Naive thymus-derived CD8-positive, alpha-beta T cell (primary cell): ENCODE data around the gene SENP8. TPM values are rescaled to one million over a fixed set of nuclear protein-coding genes. Genes with fewer than 3 reads are reported as not detected.
"Not testable (repeated sequence)": the region's sequence is repeated elsewhere in the genome, so short reads cannot be mapped to it uniquely, and the experiment has no call there.

Source experiments
- ATAC-seq, 2 donors: fragments of 150-1000 bp; cut with Tn5 transposase in 1 of 2; sonication (Bioruptor Pico), chemical (Tn5 transposase) in 1 of 2; 1 replicate in 1 of 2; 2 replicates in 1 of 2; pipeline ENCODE4 v1.10.0; 2021; ENCODE audit warnings: mild to moderate bottlenecking in 2 of 2, moderate library complexity in 2 of 2
- POLR2A ChIA-PET: fragments of 350-600 bp; sonication (Branson Sonifier 250); formaldehyde crosslinking; loops from one replicate; lab custom pipeline; 2021; ENCODE audit warnings: antibody characterized with exemption; lab: Charles Lee
- DNase-seq, 10 donors: peaks; one replicate each; pipeline versions ENCODE4 v3.0.0 to v3.0.0-alpha.2; 2020 to 2022
- H3K27ac Mint-ChIP-seq, 10 donors: one replicate each; pipeline ENCODE4 v1.8.0; 2020 to 2022; ENCODE audit warnings: mild to moderate bottlenecking in 10 of 10, mixed read lengths in 10 of 10, moderate library complexity in 4 of 10, inconsistent platforms in 1 of 10
- H3K27me3 Mint-ChIP-seq, 5 donors: one replicate each; pipeline ENCODE4 v1.8.0; 2021 to 2022; ENCODE audit warnings: mixed read lengths in 5 of 5
- H3K36me3 Mint-ChIP-seq, 3 donors: one replicate each; pipeline ENCODE4 v1.8.0; 2020 to 2022; ENCODE audit warnings: mixed read lengths in 3 of 3, mild to moderate bottlenecking in 2 of 3, inconsistent platforms in 1 of 3
- H3K4me1 Mint-ChIP-seq, 4 donors: one replicate each; pipeline ENCODE4 v1.8.0; 2021 to 2022; ENCODE audit warnings: mixed read lengths in 4 of 4
- H3K4me3 Mint-ChIP-seq, 10 donors: one replicate each; pipeline ENCODE4 v1.8.0; 2020 to 2022; ENCODE audit warnings: mild to moderate bottlenecking in 10 of 10, mixed read lengths in 10 of 10, moderate library complexity in 6 of 10, inconsistent platforms in 1 of 10
- H3K9me3 Mint-ChIP-seq, 9 donors: one replicate each; pipeline ENCODE4 v1.8.0; 2020 to 2022; ENCODE audit warnings: mixed read lengths in 9 of 9, mild to moderate bottlenecking in 3 of 9, inconsistent platforms in 1 of 9, moderate library complexity in 1 of 9
- polyA plus RNA-seq, 3 donors: library from polyadenylated mRNA; unstranded; fragments of 300-500 nt; fragmentation: Illumina TruSeq; gene quantifications; one replicate each; pipeline ENCODE4 v1.2.3, GENCODE V29; 2021
- total RNA-seq, 8 experiments: library from RNA in 2 of 8; stranded (reverse) in 2 of 8; gene quantifications; one replicate each; pipeline ENCODE4 v1.2.3 and lab custom pipeline; 2021 to 2026

Gene SENP8
- total RNA-seq (1 to 10 TPM; 1.4 to 2.2 TPM), polyA plus RNA-seq (1 to 10 TPM in 1 of 3 donors, under 1 TPM in 2; 0.41 to 1.7 (median 0.98) TPM), total RNA-seq (lab: John Stamatoyannopoulos, UW) (0 to 2.5 (median 1.6) reads per million in 6 experiments)

GRCh38 chr15:72118017-72118978 lies at the start of gene SENP8, which contains the start of gene MYO9A:
SENP8 (plus strand) TSS chr15:72118403; CDS start chr15:72139624, 21,221 bp downstream.
MYO9A (minus strand) TSS chr15:72118150; CDS start chr15:72046563, 71,587 bp downstream.
- H3K27ac Mint-ChIP-seq: peak within 1 kb of the TSS; percentile 92 to 100 (median 99)
- peaks cover 25 to 47% (median 39%) of the 10 kb centered on the region in 4 donors for H3K4me1 Mint-ChIP-seq
- POLR2A ChIA-PET: interaction anchor here (0.9 to 1.1 kb wide), 3 partner anchors 114 to 355 kb away, joined by 4 to 6 read pairs (median 6); partner anchors contain the start of genes ARIH1 and HEXA
- no peaks in the 10 kb centered on the region for H3K27me3 Mint-ChIP-seq
- no peaks in the 10 kb centered on the region for H3K36me3 Mint-ChIP-seq
- H3K4me3 Mint-ChIP-seq: peak within 1 kb of the TSS; percentile 91 to 100 (median 96)
- ATAC-seq (peak; percentile 71 to 79), DNase-seq (peak; percentile 95 to 99 (median 98))
- no peaks in the 10 kb centered on the region for H3K9me3 Mint-ChIP-seq

GRCh38 chr15:72068856-72069255 lies 49.3 kb upstream of the SENP8 start:
- POLR2A ChIA-PET: no interaction called here

GRCh38 chr15:72070817-72071447 lies 47.3 kb upstream of the SENP8 start:
- no peak overlapping the region for H3K4me3 Mint-ChIP-seq
- peaks cover 0 to 5% (median 2%) of the 10 kb centered on the region in 3 donors for H3K36me3 Mint-ChIP-seq

More at GRCh38 chr15:72068856-72069255, 49.3 kb upstream of the SENP8 start:
- peaks cover 0 to 1% (median 0%) of the 10 kb centered on the region in 9 donors for H3K9me3 Mint-ChIP-seq
- H3K36me3 Mint-ChIP-seq: peaks cover 0 to 14% (median 2%) of the 10 kb centered on the region in 3 donors
- peaks cover 7 to 21% (median 19%) of the 10 kb centered on the region in 4 donors for H3K4me1 Mint-ChIP-seq
- DNase-seq (no peak), ATAC-seq (no peak)
- H3K27ac Mint-ChIP-seq: peak overlapping the region in 1 of 10 donors; percentile 26
- no peaks in the 10 kb centered on the region for H3K27me3 Mint-ChIP-seq
- no peak overlapping the region for H3K4me3 Mint-ChIP-seq

GRCh38 chr15:72071448-72071825 lies 46.8 kb upstream of the SENP8 start:
- peaks cover 8 to 34% (median 25%) of the 10 kb centered on the region in 4 donors for H3K4me1 Mint-ChIP-seq
- POLR2A ChIA-PET: interaction anchor here (0.7 kb wide), 1 partner anchor 1539 kb away, joined by 4 read pairs; no protein-coding TSS in a partner anchor
- not testable (repeated sequence) for H3K36me3 Mint-ChIP-seq, H3K9me3 Mint-ChIP-seq, H3K4me3 Mint-ChIP-seq, DNase-seq, H3K27ac Mint-ChIP-seq, ATAC-seq, H3K27me3 Mint-ChIP-seq

More at GRCh38 chr15:72070817-72071447, 47.3 kb upstream of the SENP8 start:
- POLR2A ChIA-PET: no interaction called here
- peaks cover 7 to 31% (median 24%) of the 10 kb centered on the region in 4 donors for H3K4me1 Mint-ChIP-seq
- no peak overlapping the region for H3K27ac Mint-ChIP-seq
- DNase-seq: no peak
- no peaks in the 10 kb centered on the region for H3K9me3 Mint-ChIP-seq
- no peak for ATAC-seq
- no peaks in the 10 kb centered on the region for H3K27me3 Mint-ChIP-seq

- Mint-ChIP-seq H3K4me3 (no peak overlapping the region), H3K36me3 (peaks cover 0 to 5% (median 2%) of the 10 kb centered on the region in 3 donors), H3K4me1 (peaks cover 14 to 60% (median 36%) of the 10 kb centered on the region in 4 donors), H3K27me3 (no peaks in the 10 kb centered on the region), H3K27ac (no peak overlapping the region), H3K9me3 (no peaks in the 10 kb centered on the region)
- no peak for DNase-seq
- ATAC-seq: no peak
- POLR2A ChIA-PET: no interaction called here
Observed at GRCh38 chr15:72074335-72075060, 43.7 kb upstream of the SENP8 start.

- peaks cover 0 to 2% (median 0%) of the 10 kb centered on the region in 3 donors for H3K36me3 Mint-ChIP-seq
- no peak overlapping the region for H3K4me3 Mint-ChIP-seq
- H3K27ac Mint-ChIP-seq: peak overlapping the region in 2 of 10 donors; percentile 35 to 54
- peaks cover 0 to 10% (median 0%) of the 10 kb centered on the region in 9 donors for H3K9me3 Mint-ChIP-seq
- DNase-seq (no peak), ATAC-seq (no peak)
- peaks cover 14 to 46% (median 25%) of the 10 kb centered on the region in 4 donors for H3K4me1 Mint-ChIP-seq
- no peaks in the 10 kb centered on the region for H3K27me3 Mint-ChIP-seq
- POLR2A ChIA-PET: no interaction called here
Observed at GRCh38 chr15:72077950-72078349, 40.3 kb upstream of the SENP8 start.

GRCh38 chr15:72078887-72079286 lies 39.3 kb upstream of the SENP8 start:
- POLR2A ChIA-PET: no interaction called here
- Mint-ChIP-seq H3K4me3 (no peak overlapping the region), H3K4me1 (peaks cover 15 to 40% (median 24%) of the 10 kb centered on the region in 4 donors), H3K36me3 (peaks cover 0 to 6% (median 0%) of the 10 kb centered on the region in 3 donors), H3K9me3 (peaks cover 0 to 19% (median 3%) of the 10 kb centered on the region in 9 donors), H3K27ac (peak overlapping the region in 1 of 10 donors; percentile 81), H3K27me3 (no peaks in the 10 kb centered on the region)
- DNase-seq: no peak
- no peak for ATAC-seq

- Mint-ChIP-seq H3K27me3 (no peaks in the 10 kb centered on the region), H3K9me3 (peaks cover 0 to 23% (median 3%) of the 10 kb centered on the region in 9 donors), H3K4me1 (peaks cover 6 to 19% (median 12%) of the 10 kb centered on the region in 4 donors), H3K4me3 (no peak overlapping the region), H3K36me3 (peaks cover 6 to 16% (median 13%) of the 10 kb centered on the region in 3 donors), H3K27ac (no peak overlapping the region)
- ATAC-seq (no peak), DNase-seq (no peak)
- POLR2A ChIA-PET: no interaction called here
Observed at GRCh38 chr15:72082176-72082575, 36.0 kb upstream of the SENP8 start.

- peaks cover 0 to 8% (median 3%) of the 10 kb centered on the region in 4 donors for H3K4me1 Mint-ChIP-seq
- H3K27me3 Mint-ChIP-seq: no peaks in the 10 kb centered on the region
- POLR2A ChIA-PET: no interaction called here
- DNase-seq: no peak
- no peak overlapping the region for H3K4me3 Mint-ChIP-seq
- no peak for ATAC-seq
- H3K27ac Mint-ChIP-seq: no peak overlapping the region
- peaks cover 13 to 29% (median 15%) of the 10 kb centered on the region in 3 donors for H3K36me3 Mint-ChIP-seq
- peaks cover 0 to 23% (median 3%) of the 10 kb centered on the region in 9 donors for H3K9me3 Mint-ChIP-seq
Observed at GRCh38 chr15:72086010-72086697, 32.0 kb upstream of the SENP8 start.

- Mint-ChIP-seq H3K27me3 (no peaks in the 10 kb centered on the region), H3K9me3 (peaks cover 0 to 19% (median 3%) of the 10 kb centered on the region in 9 donors), H3K4me1 (peaks cover 3 to 10% (median 5%) of the 10 kb centered on the region in 4 donors), H3K36me3 (peaks cover 13 to 31% (median 18%) of the 10 kb centered on the region in 3 donors), H3K27ac (no peak overlapping the region), H3K4me3 (no peak overlapping the region)
- DNase-seq (no peak), ATAC-seq (no peak)
- POLR2A ChIA-PET: no interaction called here
Observed at GRCh38 chr15:72086920-72087648, 31.1 kb upstream of the SENP8 start.

- Mint-ChIP-seq H3K27me3 (no peaks in the 10 kb centered on the region), H3K9me3 (no peaks in the 10 kb centered on the region), H3K27ac (peak overlapping the region in 2 of 10 donors; percentile 44 to 61), H3K4me3 (no peak overlapping the region), H3K36me3 (peaks cover 5 to 25% (median 19%) of the 10 kb centered on the region in 3 donors), H3K4me1 (peaks cover 3 to 15% (median 5%) of the 10 kb centered on the region in 4 donors)
- POLR2A ChIA-PET: no interaction called here
- no peak for ATAC-seq
- DNase-seq: no peak
Observed at GRCh38 chr15:72092006-72092405, 26.2 kb upstream of the SENP8 start.
